ENCODE results near the gene DPYSL3. TPM values are rescaled to one million over a fixed set of nuclear protein-coding genes. Genes with fewer than 3 reads are reported as not detected.

Gene DPYSL3
- total RNA-seq, 2 donors from 2014 or later, result 6.5 to 10.5 TPM

- TF ChIP-seq CTCF (IDR thresholded peaks at IDR 0.05), result no peak
- no peak for TF ChIP-seq POLR2A (IDR thresholded peaks at IDR 0.05)
- H3K9me3 ChIP-seq, result no peaks in the 10 kb centered on the region
- 64 to 71% methylated on average over 5 to 7 of the region's 7 CpGs for WGBS, 2 donors
- H3K27ac ChIP-seq, result no peak overlapping the region
- DNase-seq (no peak), ATAC-seq (no peak)
- H3K36me3 ChIP-seq (replicated peaks in 1 of 2; ENCODE audit: insufficient read depth in 1 of 2, low read depth in 2 of 2), result no peaks in the 10 kb centered on the region
- H3K27me3 ChIP-seq, result no peaks in the 10 kb centered on the region
- H3K4me1 ChIP-seq, result no peaks in the 10 kb centered on the region
- intact Hi-C loops (cut with DNase I), result no loop called here
- no peak overlapping the region for H3K4me3 ChIP-seq
These were observed 121.4 kb downstream of the DPYSL3 start for GRCh38 chr5:147388184-147389108.

GRCh38 chr5:147387109-147387508, 122.8 kb downstream of the DPYSL3 start:
- Histone ChIP-seq H3K9me3 (no peaks in the 10 kb centered on the region), H3K4me1 (no peaks in the 10 kb centered on the region), H3K4me3 (no peak overlapping the region), H3K27ac (no peak overlapping the region), H3K27me3 (no peaks in the 10 kb centered on the region), H3K36me3 (replicated peaks in 1 of 2; ENCODE audit: insufficient read depth in 1 of 2, low read depth in 2 of 2) (no peaks in the 10 kb centered on the region)
- no peak for DNase-seq
- TF ChIP-seq CTCF (IDR thresholded peaks at IDR 0.05) (no peak), POLR2A (IDR thresholded peaks at IDR 0.05) (no peak)
- ATAC-seq, result no peak
- intact Hi-C loops (cut with DNase I), result no loop called here
- WGBS, 2 donors, result 63 to 77% methylated on average over 4 of the region's 4 CpGs

GRCh38 chr5:147384346-147385193, 125.3 kb downstream of the DPYSL3 start:
- Histone ChIP-seq H3K36me3 (replicated peaks in 1 of 2; ENCODE audit: insufficient read depth in 1 of 2, low read depth in 2 of 2) (no peaks in the 10 kb centered on the region), H3K9me3 (no peaks in the 10 kb centered on the region), H3K4me1 (no peaks in the 10 kb centered on the region), H3K27me3 (no peaks in the 10 kb centered on the region), H3K4me3 (no peak overlapping the region), H3K27ac (no peak overlapping the region)
- intact Hi-C loops (cut with DNase I), result no loop called here
- ATAC-seq (no peak), DNase-seq (no peak)
- 72 to 78% methylated on average over 6 of the region's 6 CpGs for WGBS, 2 donors
- TF ChIP-seq CTCF (IDR thresholded peaks at IDR 0.05) (no peak), POLR2A (IDR thresholded peaks at IDR 0.05) (no peak)

- Histone ChIP-seq H3K27me3 (no peaks in the 10 kb centered on the region), H3K9me3 (no peaks in the 10 kb centered on the region), H3K27ac (no peak overlapping the region), H3K4me1 (no peaks in the 10 kb centered on the region), H3K4me3 (no peak overlapping the region), H3K36me3 (replicated peaks in 1 of 2; ENCODE audit: insufficient read depth in 1 of 2, low read depth in 2 of 2) (no peaks in the 10 kb centered on the region)
- TF ChIP-seq CTCF (IDR thresholded peaks at IDR 0.05), result no peak
- TF ChIP-seq POLR2A (IDR thresholded peaks at IDR 0.05), result no peak
- ATAC-seq, result no peak
- intact Hi-C loops (cut with DNase I), result no loop called here
- 83 to 86% methylated on average over 4 of the region's 4 CpGs for WGBS, 2 donors
- DNase-seq, result no peak
These were observed 127.1 kb downstream of the DPYSL3 start for GRCh38 chr5:147382776-147383175.

All from body of pancreas (tissue), 4 donors.